GM06990 (cell line): ENCODE results near the gene CHST12.

Experiments used
- DNase-seq: peaks from one replicate; pipeline ENCODE4 v3.0.0-alpha.2; 2011; ENCODE audit not compliant: insufficient read length; ENCODE audit errors: extremely low read depth
- H3K27me3 ChIP-seq: replicated peaks from 2 replicates; pipeline ENCODE4 v1.6.0; 2011; ENCODE audit warnings: low read length; ENCODE audit not compliant: control insufficient read depth, insufficient read depth
- H3K36me3 ChIP-seq: 2 replicates; pipeline ENCODE4 v1.5.1; 2011; ENCODE audit warnings: low read length; ENCODE audit not compliant: control insufficient read depth, insufficient read depth
- H3K4me3 ChIP-seq: replicated peaks from 2 replicates; pipeline ENCODE4 v1.5.1; 2011; ENCODE audit warnings: low read depth, mild to moderate bottlenecking, control low read depth, low read length
- CTCF ChIP-seq: IDR thresholded peaks from 2 replicates; pipeline ENCODE4 v1.5.1; 2011; ENCODE audit warnings: low read length, control low read depth, mild to moderate bottlenecking, inconsistent platforms; ENCODE audit not compliant: insufficient read depth, poor library complexity, severe bottlenecking

CHST12 gene

GRCh38 chr7:2495418-2496299 is 92.2 kb downstream of the CHST12 start:
- no peaks in the 10 kb centered on the region; the same call in 1 of the 2 replicates for H3K27me3 ChIP-seq
- no peak for TF ChIP-seq CTCF
- no peak for DNase-seq
- H3K36me3 ChIP-seq = no peaks in the 10 kb centered on the region
- no peak overlapping the region for H3K4me3 ChIP-seq

GRCh38 chr7:2496375-2496774 is 93.0 kb downstream of the CHST12 start:
- DNase-seq = no peak
- no peaks in the 10 kb centered on the region; the same call in 1 of the 2 replicates for H3K27me3 ChIP-seq
- no peaks in the 10 kb centered on the region for H3K36me3 ChIP-seq
- TF ChIP-seq CTCF = no peak
- H3K4me3 ChIP-seq = no peak overlapping the region

GRCh38 chr7:2497065-2497464 is 93.7 kb downstream of the CHST12 start:
- no peak for DNase-seq
- Histone ChIP-seq H3K4me3 (no peak overlapping the region), H3K36me3 (no peaks in the 10 kb centered on the region), H3K27me3 (no peaks in the 10 kb centered on the region; the same call in 1 of the 2 replicates)
- no peak for TF ChIP-seq CTCF

GRCh38 chr7:2497500-2498336 is 94.3 kb downstream of the CHST12 start:
- Histone ChIP-seq H3K4me3 (no peak overlapping the region), H3K36me3 (no peaks in the 10 kb centered on the region), H3K27me3 (no peaks in the 10 kb centered on the region; the same call in 1 of the 2 replicates)
- no peak for DNase-seq
- TF ChIP-seq CTCF = no peak
